Upper lobe of left lung (tissue), 6 donors: Measurements from ENCODE around the gene VSTM2B. TPM values are rescaled to one million over a fixed set of nuclear protein-coding genes. Genes with fewer than 3 reads are reported as not detected.

Source experiments
- ATAC-seq, 2 donors: fragments of 200-7000 bp; cut with Tn5 transposase; one replicate each; pipeline ENCODE4 v1.9.1; 2022; ENCODE audit warnings: mild to moderate bottlenecking in 2 of 2, moderate library complexity in 2 of 2; ENCODE audit not compliant: low FRiP score in 2 of 2
- DNase-seq, 2 donors: peaks; one replicate each; pipeline ENCODE4 v3.0.0-alpha.2; 2019 to 2020
- H3K27ac ChIP-seq, 4 donors: fragments of 200-600 bp; sonication (generic); one replicate each; pipeline ENCODE4 v1.5.1; 2016 to 2019
- H3K27me3 ChIP-seq, 4 donors: fragments of 200-600 bp; sonication (generic); one replicate each; pipeline ENCODE4 v1.5.1; 2017 to 2019
- H3K36me3 ChIP-seq, 4 donors: fragments of 200-600 bp; sonication (generic); one replicate each; pipeline ENCODE4 v1.5.1; 2016 to 2019
- H3K4me1 ChIP-seq, 4 donors: fragments of 200-600 bp; sonication (generic); one replicate each; pipeline ENCODE4 v1.5.1; 2018 to 2019
- H3K4me3 ChIP-seq, 4 donors: fragments of 200-600 bp; sonication (generic); one replicate each; pipeline ENCODE4 v1.5.1; 2017 to 2019; ENCODE audit warnings: mild to moderate bottlenecking in 2 of 4, moderate library complexity in 1 of 4
- H3K9me3 ChIP-seq, 4 donors: fragments of 200-600 bp; sonication (generic); one replicate each; pipeline ENCODE4 v1.5.1; 2018 to 2019
- CTCF ChIP-seq, 6 experiments: fragments of 450-650 bp in 4 of 6; fragments of 200-600 bp in 2 of 6; sonication (generic) in 2 of 6; IDR thresholded peaks; one replicate each; pipeline ENCODE4 v1.5.1; 2016 to 2019; ENCODE audit warnings: antibody characterized with exemption in 6 of 6
- EP300 ChIP-seq, 4 donors: sonication (generic); formaldehyde crosslinking; IDR thresholded peaks; one replicate each; pipeline ENCODE4 v1.5.1; 2017; ENCODE audit warnings: antibody characterized with exemption in 4 of 4, control low read depth in 2 of 4
- POLR2A ChIP-seq, 4 donors: fragments of 450-650 bp; IDR thresholded peaks; one replicate each; pipeline ENCODE4 v1.5.1; 2016 to 2017; ENCODE audit warnings: antibody characterized with exemption in 4 of 4, mild to moderate bottlenecking in 2 of 4
- POLR2AphosphoS5 ChIP-seq, 2 donors: sonication (generic); formaldehyde crosslinking; IDR thresholded peaks; one replicate each; pipeline ENCODE4 v1.5.1; 2017; ENCODE audit warnings: antibody characterized with exemption in 2 of 2
- WGBS, 2 donors: methylation state at CpG; one replicate each; pipeline ENCODE4 v1.1.5; 2017 to 2018; 5-methylcytosine and 5-hydroxymethylcytosine counted together
- total RNA-seq, 6 donors: library from RNA; depleted of rRNA in 4 of 6; stranded (reverse); fragments of >200 nt in 4 of 6; gene quantifications; one replicate each; pipeline versions ENCODE4 v1.1.0 to v1.2.1, GENCODE V29; 2016 to 2021
- donor health status: DM: no; HTN: no; CAD: no; lungs with moderate emphysema.
- donor health status: DM: no; HTN: yes; CAD: no; lungs with severe emphysema.

Gene VSTM2B
- total RNA-seq, 6 donors from 2014 or later: not detected

- Histone ChIP-seq H3K4me3 (peak overlapping the region in 1 of 4 donors; percentile 10), H3K27ac (no peak overlapping the region), H3K36me3 (no peaks in the 10 kb centered on the region), H3K4me1 (peaks cover 26 to 53% (median 33%) of the 10 kb centered on the region in 4 donors), H3K27me3 (peaks cover 0 to 69% (median 38%) of the 10 kb centered on the region in 4 donors), H3K9me3 (no peaks in the 10 kb centered on the region)
- DNase-seq: no peak
- no peak for ATAC-seq
- 8 to 18% methylated on average over 23 to 28 of the region's 31 CpGs for WGBS, 2 donors
- TF ChIP-seq EP300 (IDR thresholded peaks at IDR 0.05) (no peak), POLR2A (IDR thresholded peaks at IDR 0.05) (no peak), POLR2AphosphoS5 (IDR thresholded peaks at IDR 0.05) (no peak), CTCF (IDR thresholded peaks at IDR 0.05) (no peak)
Measured at GRCh38 chr19:29527500-29528328, 1.9 kb downstream of the VSTM2B start.

DNA sequence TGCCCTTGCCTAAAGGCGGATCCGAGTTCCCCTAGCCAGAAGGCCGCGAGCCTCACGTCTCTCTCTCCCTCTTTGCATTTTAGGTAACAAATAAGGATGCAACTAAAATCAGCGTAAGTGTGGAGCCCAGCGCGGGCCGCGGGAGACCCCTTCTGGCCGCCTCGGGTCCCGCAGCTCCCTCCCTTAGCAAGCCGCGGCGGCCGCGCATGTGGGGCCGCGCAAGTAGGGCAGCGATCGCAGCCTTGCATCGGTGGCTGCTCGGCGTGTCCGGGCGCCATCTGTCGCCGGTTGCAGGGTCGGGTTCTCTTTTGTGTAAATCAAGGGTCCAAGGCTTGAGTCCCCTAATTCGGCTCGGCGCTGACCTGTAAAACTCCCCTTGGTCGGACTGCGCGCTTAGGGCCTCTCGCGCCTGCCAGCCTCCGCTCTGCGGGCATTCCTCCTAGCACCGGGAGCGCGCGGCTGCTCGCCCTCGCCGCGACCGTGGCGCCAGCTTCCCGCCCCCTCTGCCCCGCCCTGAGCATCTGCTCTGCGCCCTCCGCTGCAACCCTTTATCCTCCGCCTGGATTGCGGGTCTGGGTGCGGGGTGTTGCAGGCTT lies 2.7 kb downstream of the VSTM2B start:
- WGBS, 2 donors: 0 to 1% methylated on average over 2 to 36 of the region's 57 CpGs
- Histone ChIP-seq H3K27ac (no peak overlapping the region), H3K9me3 (no peaks in the 10 kb centered on the region), H3K4me1 (peaks cover 26 to 53% (median 33%) of the 10 kb centered on the region in 4 donors), H3K27me3 (peaks cover 0 to 69% (median 38%) of the 10 kb centered on the region in 4 donors), H3K4me3 (peak overlapping the region in 2 of 4 donors; percentile 10 to 29), H3K36me3 (no peaks in the 10 kb centered on the region)
- peak in 5 of 6 experiments; percentile 30 to 64 (median 45) for TF ChIP-seq CTCF (IDR thresholded peaks at IDR 0.05)
- no peak for TF ChIP-seq POLR2A (IDR thresholded peaks at IDR 0.05)
- ATAC-seq (peak in 1 of 2 donors; percentile 78), DNase-seq (peak in 1 of 2 donors; percentile 92)

- H3K9me3 ChIP-seq: no peaks in the 10 kb centered on the region
- TF ChIP-seq CTCF (IDR thresholded peaks at IDR 0.05): no peak
- TF ChIP-seq POLR2A (IDR thresholded peaks at IDR 0.05): no peak
- no peak for TF ChIP-seq EP300 (IDR thresholded peaks at IDR 0.05)
- no peak for TF ChIP-seq POLR2AphosphoS5 (IDR thresholded peaks at IDR 0.05)
- H3K4me1 ChIP-seq: peaks cover 26 to 53% (median 33%) of the 10 kb centered on the region in 4 donors
- ATAC-seq (no peak), DNase-seq (peak in 1 of 2 donors; percentile 62)
- H3K27ac ChIP-seq: no peak overlapping the region
- 3 to 5% methylated on average over 27 to 39 of the region's 39 CpGs for WGBS, 2 donors
- peak overlapping the region in 1 of 4 donors; percentile 29 for H3K4me3 ChIP-seq
- H3K27me3 ChIP-seq: peaks cover 0 to 69% (median 38%) of the 10 kb centered on the region in 4 donors
- H3K36me3 ChIP-seq: no peaks in the 10 kb centered on the region
Measured at GRCh38 chr19:29528946-29529645, 3.3 kb downstream of the VSTM2B start.

DNA sequence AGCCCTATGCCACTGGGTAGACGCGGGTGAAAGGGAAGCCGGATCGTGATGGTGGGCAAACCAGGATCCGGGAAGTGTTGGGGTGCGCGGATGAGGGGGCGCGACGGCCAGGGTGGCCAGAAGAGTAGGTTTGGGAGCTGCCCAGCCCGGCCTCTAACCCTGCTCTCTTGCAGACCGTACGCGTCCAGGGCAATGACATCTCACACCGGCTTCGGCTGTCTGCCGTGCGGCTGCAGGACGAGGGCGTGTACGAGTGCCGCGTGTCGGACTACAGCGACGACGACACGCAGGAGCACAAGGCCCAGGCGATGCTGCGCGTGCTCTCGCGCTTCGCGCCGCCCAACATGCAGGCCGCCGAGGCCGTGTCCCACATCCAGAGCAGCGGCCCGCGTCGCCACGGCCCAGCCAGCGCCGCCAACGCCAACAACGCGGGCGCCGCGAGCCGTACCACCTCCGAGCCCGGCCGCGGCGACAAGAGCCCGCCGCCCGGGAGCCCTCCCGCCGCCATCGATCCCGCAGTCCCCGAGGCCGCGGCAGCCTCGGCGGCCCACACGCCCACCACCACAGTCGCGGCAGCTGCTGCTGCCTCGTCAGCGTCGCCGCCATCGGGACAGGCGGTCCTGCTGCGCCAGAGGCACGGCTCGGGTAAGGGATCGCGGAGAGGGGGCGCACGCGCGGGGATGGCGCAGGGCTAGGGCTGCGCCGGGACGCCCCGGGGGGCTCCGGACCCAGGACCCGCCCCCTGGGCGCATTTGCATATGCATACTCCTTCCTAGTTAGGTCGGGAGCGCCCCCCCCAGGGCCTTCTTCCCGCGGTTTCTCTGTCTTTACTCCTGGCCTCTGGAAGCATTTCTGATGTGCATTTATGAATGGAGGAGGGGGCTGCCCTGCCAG lies 4.1 kb downstream of the VSTM2B start:
- ATAC-seq: no peak
- peak in 1 of 2 donors; percentile 74 for DNase-seq
- Histone ChIP-seq H3K27ac (no peak overlapping the region), H3K27me3 (peaks cover 0 to 64% (median 35%) of the 10 kb centered on the region in 4 donors), H3K9me3 (no peaks in the 10 kb centered on the region), H3K4me3 (no peak overlapping the region), H3K36me3 (no peaks in the 10 kb centered on the region), H3K4me1 (peaks cover 26 to 53% (median 33%) of the 10 kb centered on the region in 4 donors)
- TF ChIP-seq EP300 (IDR thresholded peaks at IDR 0.05) (no peak), POLR2A (IDR thresholded peaks at IDR 0.05) (no peak), POLR2AphosphoS5 (IDR thresholded peaks at IDR 0.05) (no peak), CTCF (IDR thresholded peaks at IDR 0.05) (no peak)
- WGBS, 2 donors: 7 to 10% methylated on average over 24 to 63 of the region's 100 CpGs
